CD4-positive, alpha-beta T cell treated with Interleukin-1 beta for 1 hour (primary cell): ENCODE measurements around the gene HOXA1.
"Not testable (repeated sequence)": the region's sequence is repeated elsewhere in the genome, so short reads cannot be mapped to it uniquely, and the experiment has no call there.

Experiments used
- DNase-seq, 2 donors: peaks; one replicate each; pipeline ENCODE4 v3.0.0-alpha.2; 2020 to 2022

The HOXA1 gene

GRCh38 chr7:27091105-27091504 lies 4.7 kb downstream of the HOXA1 start:
- no peak for DNase-seq

DNA sequence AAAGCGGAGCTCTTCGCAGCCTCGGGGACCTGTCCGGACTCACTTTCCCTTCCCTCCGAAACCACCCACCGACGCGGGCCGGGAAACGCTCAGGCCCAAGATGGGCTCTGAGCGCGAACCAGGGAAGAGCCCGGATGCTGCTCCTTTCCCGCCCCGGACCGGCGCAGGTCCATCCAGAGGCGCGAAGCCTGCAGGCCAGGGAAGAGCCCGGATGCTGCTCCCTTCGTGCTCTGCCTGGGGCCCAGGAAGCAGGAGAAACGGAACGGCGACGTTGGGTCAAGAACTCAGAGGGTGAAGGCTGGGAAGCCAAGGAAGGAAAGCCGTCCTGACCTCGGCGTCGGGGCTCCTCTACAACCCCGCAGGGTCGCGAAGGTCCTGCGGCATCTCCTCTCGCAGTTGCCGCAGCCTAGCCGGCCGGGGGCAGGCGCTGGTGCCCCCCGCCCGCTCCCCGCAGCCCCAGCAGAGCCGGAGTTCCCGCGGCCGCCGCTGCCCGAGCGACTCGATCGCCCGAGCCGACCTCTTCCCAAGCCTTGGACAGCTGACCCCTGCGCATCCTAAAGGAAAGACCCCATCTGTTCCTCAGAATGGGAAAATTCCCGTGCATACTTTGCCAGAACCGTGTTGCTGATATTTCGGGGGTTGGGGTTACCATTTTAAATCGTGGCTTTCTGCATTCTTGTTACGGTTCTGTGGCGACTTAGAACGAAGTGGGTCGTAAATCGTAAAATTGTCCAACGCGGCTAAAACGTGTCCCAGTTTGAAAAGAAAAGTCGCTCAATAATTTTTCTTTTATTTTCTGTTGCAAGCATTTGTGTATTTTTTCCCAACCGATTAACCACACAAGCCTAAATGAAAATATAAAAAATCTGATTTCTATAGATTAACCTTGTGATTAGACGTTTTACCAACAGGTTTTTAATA lies 7.5 kb downstream of the HOXA1 start:
- DNase-seq: no peak

DNA sequence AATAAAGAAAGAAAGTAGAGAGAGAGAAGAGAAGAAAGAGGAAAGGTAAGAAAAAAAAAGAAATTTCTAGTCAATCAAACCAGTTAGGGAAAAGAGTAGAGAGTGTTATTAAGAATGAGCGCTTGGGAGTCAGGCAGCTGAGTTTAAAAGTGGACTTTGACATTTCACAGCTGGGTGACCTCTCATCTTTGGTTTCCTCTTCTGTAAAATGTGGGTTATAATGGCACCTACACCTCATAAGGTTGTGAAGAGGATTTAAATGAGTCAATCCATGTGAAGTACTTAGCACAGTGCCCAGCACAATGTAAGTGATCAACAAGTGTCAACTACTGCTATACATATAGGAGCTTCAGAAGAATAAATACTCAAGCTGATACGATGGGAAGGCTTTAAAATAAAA lies 12.2 kb downstream of the HOXA1 start:
- DNase-seq: no peak

GRCh38 chr7:27082171-27082570 lies 13.6 kb downstream of the HOXA1 start:
- no peak for DNase-seq

GRCh38 chr7:27080844-27081436 lies 14.9 kb downstream of the HOXA1 start:
- DNase-seq: no peak

GRCh38 chr7:27079234-27079975 lies 16.4 kb downstream of the HOXA1 start:
- no peak for DNase-seq

- DNase-seq: no peak
Measured at GRCh38 chr7:27078616-27079233, 17.1 kb downstream of the HOXA1 start.

DNA sequence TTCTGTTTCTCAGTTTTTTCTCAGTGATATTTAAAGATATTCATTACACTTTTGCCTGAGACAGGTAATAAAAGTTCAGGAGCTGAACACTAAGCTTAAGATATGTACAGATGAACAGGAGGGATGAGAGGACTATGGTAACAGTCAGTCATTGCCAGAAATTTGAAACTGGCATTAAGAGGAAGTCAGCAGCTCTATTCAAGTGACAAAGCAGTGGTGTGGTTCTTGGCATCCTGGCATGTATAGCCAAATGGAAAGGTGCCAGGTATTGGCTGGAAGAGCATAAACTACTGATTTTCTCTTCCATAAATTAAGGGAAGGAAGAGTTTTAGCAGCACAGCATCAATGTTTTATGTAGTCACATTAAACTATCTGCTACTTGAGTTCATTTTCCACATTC lies 22.7 kb downstream of the HOXA1 start:
- no peak for DNase-seq

GRCh38 chr7:27071622-27072390 lies 24.0 kb downstream of the HOXA1 start:
- DNase-seq: no peak

GRCh38 chr7:27068259-27068658 lies 27.5 kb downstream of the HOXA1 start:
- DNase-seq: no peak

- no peak for DNase-seq
Measured at GRCh38 chr7:27066148-27066547, 29.7 kb downstream of the HOXA1 start.

DNA sequence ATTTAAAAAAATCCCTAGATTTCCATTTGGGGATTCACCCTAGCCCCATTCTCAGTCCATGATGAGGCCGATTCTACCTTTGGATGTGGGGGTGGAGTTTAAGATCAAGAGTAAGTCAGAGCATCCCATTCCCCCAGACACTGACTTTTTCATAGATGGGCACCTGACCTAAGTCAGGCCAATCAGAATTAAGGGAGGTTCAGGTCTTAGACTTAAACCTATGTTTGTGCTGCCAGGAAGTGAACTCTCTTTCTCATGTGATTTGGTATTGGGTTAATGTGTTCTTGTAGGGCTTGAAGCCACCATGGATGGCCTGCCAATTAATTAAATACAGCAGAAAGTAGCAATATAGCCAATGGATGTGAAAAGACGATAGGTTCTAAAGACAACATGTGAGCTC lies 30.1 kb downstream of the HOXA1 start:
- DNase-seq: no peak

DNA sequence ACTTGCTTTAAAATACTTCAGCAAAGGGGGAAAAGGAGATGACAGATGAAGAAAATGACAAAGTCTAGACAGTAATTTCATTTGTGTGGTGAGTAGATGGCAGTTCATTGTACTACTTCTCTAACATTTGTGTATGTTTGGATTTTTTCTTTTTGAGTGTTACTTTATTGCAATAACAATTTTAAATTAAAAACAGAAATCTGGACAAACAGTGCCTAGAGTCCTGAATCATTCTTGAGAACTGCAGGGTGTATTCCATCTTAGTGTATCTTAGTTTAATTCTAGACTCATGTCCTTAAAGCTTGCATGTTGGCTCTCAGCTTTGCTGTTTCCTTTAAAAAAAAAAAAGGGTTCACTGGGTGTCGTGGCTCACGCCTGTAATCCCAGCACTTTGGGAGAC lies 31.1 kb downstream of the HOXA1 start:
- no peak for DNase-seq

- no peak for DNase-seq
Measured at GRCh38 chr7:27064159-27064558, 31.6 kb downstream of the HOXA1 start.

GRCh38 chr7:27062946-27063345 lies 32.9 kb downstream of the HOXA1 start:
- no peak for DNase-seq

- DNase-seq: no peak
Measured at GRCh38 chr7:27053153-27053552, 42.6 kb downstream of the HOXA1 start.

DNA sequence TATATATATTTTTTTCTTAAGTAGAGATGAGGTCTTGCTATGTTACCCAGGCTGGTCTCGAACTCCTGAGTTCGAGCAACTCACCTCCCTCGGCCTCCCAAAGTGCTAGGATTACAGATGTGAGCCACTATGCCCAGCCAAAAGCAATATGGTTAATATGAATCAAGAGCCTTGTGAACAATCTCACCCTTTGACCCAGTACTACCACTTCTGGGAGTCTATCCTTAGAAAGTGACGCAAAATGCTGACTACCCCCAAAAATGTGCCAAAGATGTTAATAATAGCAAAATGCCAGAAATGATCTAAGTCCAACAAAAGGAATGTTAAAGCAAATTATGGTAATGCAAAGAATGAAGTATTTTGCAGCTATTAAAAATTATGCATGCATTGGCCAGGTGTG lies 44.3 kb downstream of the HOXA1 start:
- no peak for DNase-seq

- DNase-seq: no peak
Measured at GRCh38 chr7:27048438-27048837, 47.4 kb downstream of the HOXA1 start.

DNA sequence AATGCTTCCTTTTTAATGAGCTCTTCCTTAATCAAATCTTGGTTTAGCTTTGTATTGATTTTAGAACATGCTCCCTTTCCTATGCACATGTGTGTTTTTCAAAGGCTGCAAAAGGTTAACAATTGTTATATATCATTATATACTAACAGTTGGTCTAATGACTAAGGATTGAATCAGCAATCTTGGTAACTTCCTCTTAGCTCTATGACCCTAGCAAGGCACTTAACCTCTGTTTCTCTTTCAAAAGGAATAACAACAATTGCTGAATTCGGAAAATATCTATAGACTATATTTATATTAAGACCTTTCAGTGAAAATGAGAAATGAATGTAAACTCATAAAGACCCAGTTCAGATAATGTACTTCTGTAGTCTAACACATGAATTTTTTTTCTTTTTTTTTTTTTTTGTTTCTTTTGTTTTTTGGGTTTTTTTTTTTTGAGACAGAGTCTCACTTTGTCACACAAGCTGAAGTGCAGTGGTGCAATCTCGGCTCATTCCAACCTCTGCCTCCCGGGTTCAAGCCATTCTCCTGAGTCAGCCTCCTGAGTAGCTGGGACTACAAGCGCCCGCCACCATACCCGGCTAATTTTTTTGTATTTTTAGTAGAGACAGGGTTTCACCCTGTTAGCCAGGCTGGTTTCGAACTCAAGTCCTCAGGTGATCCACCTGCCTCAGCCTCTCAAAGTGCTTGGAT lies 48.8 kb downstream of the HOXA1 start:
- no peak for DNase-seq

DNA sequence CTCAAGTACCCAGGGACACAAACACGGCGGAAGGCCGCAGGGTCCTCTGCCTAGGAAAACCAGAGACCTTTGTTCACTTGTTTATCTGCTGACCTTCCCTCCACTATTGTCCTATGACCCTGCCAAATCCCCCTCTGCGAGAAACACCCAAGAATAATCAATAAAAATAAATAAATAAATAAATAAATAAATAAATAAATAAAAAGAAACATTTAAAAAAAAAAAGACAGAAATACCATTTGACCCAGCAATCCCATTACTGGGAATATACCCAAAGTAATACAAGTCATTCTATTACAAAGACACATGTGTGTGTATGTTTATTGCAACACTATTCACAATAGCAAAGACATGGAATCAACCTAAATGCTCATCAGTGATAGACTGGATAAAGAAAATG lies 49.8 kb downstream of the HOXA1 start:
- not testable (repeated sequence) for DNase-seq

DNA sequence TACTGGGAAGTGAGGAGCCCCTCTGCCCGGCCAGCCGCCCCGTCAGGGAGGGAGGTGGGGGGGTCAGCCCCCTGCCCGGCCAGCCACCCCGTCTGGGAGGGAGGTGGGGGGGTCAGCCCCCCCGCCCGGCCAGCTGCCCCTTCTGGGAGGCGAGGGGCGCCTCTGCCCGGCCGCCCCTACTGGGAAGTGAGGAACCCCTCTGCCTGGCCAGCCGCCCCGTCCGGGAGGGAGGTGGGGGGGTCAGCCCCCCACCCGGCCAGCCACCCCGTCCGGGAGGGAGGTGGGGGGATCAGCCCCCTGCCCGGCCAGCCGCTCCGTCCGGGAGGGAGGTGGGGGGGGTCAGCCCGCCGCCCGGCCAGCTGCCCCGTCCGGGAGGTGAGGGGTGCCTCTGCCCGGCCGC lies 50.7 kb downstream of the HOXA1 start:
- not testable (repeated sequence) for DNase-seq
